NCI-H446 (cell line): ENCODE results near the gene ZNF518A.
"Not testable (repeated sequence)": the region's sequence is repeated elsewhere in the genome, so short reads cannot be mapped to it uniquely, and the experiment has no call there.

ENCODE experiments used
- DNase-seq, 2 experiments: peaks; one replicate each; lab custom pipeline; 2025; lab: John Stamatoyannopoulos, UW

ZNF518A gene

DNA sequence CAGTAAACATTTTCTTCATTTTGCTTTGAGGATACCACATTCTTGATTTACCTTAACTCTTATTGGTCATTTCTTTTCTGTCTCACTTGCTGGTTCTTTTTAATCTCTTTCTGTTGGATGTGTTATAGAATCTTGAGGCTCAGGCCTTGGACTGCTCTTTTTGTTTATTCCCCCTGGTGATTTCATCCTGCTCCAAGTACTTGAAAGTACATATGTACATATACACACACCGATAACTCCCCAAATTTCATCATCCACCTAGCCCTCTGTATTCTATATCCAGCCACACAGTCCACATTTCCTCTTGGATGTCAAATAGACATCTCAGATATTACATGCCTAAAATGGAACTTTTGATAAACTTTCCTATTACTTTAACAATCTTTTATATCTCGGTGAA, 7.5 kb downstream of the ZNF518A start:
- no peak for DNase-seq

DNA sequence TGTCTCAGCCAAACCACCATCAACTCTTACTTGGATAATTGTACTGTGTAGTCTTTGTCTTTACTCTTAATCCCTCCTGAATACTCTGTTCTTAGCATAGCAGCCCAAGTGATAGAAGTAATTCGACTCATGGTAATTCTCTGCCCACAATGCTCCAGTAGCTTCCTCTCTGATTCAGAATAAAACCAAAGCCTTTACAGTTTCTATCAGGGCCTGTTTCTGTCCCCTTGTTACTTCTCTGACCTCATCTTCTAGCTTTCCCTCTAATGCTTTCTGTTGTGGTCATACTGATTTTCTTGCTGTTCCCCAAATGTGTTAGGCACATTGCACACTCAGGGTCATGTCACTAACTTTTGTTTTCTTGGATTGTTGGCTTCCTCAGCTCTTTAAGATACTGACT, 8.0 kb downstream of the ZNF518A start:
- no peak for DNase-seq

DNA sequence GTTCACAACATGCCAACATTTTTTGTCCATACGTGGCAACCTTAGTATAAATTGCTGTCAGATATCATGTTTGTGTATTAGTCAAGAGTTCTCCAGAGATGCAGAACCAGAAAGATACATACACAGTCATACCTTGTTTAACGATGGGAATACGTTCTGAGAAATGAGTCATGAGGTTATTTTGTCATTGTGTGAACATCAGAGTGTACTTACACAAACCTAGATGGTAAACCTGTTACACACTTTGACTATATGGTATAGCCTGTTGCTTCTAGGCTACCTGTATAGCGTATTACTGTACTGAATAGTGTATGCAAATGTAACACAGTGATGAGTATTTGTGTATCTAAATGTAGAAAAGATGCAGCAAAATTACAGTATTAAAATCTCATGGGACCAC, 22.3 kb downstream of the ZNF518A start:
- DNase-seq: no peak

DNA sequence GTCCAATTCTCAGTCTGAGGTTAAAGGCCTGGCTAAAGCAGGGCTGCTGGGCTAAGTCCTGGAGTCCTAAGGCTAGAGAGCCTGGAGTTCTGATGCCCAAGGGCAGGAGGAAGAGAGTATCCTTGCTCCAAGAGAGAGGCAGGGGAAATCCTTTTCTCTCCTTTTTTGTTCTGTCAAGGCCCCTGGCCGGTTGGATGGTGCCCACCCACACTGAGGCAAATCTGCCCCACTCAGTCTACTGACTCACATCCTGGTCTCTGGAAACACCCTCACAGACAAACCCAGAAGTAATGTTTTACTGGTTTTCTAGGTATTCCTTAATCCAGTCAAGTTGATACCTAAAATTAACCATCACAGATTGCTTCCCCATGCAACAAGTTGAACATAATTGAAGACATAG, 23.0 kb downstream of the ZNF518A start:
- no peak for DNase-seq

DNA sequence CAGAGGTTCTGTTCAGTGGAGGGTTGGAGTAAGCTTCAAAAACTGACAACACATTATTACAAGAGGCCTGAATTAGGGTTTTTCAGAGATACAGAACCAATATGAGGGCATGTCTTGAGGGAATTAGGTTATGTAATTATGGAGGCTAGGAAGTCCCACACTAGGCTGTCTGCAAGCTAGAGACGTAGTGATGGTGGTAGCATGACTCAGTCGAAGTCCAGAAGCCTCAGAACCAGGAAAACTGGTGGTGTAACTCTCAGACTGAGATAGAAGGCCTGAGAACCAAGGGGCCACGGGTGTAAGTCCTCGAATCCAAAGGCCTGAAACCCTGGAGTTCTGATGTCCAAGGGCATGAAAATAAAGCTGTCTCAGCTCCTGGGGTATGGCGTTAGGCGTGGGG, 35.6 kb downstream of the ZNF518A start:
- no peak for DNase-seq

DNA sequence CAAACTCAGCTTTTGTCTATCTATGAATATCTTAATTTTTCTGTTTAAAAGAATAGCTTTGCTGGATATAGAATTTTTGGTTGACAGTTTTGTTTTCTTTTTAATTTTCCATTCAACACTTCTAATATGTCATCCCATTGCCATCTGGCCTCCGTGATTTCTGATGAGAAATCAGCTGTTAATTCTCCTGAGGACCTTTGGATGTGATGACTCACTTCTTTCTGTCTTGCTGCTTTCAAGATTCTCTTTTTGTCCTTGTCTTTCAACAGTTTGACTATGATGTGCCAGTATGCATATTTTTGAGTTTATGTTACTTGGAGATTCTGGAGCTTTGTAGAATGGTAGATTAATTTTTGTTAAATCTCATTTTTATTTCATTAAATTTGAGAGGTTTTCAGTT, 38.4 kb downstream of the ZNF518A start:
- DNase-seq: no peak

DNA sequence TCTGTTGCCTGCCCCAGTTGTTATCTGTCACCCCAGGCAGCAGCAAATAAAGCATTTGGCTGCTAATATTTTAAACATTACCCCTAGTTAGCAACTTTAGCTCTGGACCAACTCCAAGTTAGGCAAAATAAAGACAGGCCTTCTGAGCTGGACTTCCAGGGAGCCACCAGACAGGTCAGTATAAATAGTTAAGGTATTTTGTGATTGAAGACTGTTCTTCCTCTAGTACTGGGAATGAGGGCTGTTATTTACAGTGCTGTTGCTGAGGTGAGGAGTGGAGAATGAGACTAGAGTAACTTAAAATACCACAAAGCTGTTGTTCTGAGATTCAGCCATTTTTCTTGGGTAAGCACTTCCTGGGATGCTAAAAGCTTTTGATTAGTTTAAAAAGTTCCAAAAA, 40.1 kb downstream of the ZNF518A start:
- DNase-seq: no peak

DNA sequence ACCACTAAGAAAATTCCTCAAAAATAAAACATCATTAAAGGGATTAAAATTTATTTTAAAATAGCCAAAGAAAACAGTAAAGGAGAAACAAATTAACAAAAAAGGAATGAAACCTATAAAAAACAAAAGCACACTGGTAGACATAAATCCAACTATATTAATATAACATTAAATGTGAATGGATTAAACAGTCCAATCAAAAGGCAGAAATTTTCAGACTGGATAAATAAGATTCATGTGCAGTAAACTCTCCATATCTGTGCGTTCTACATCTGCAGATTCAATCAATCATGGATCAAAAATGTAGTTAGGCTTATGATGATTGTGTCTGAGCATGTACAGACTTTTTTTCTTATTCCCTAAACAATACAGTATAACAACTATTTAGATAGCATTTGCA, 42.6 kb downstream of the ZNF518A start:
- DNase-seq: no peak

DNA sequence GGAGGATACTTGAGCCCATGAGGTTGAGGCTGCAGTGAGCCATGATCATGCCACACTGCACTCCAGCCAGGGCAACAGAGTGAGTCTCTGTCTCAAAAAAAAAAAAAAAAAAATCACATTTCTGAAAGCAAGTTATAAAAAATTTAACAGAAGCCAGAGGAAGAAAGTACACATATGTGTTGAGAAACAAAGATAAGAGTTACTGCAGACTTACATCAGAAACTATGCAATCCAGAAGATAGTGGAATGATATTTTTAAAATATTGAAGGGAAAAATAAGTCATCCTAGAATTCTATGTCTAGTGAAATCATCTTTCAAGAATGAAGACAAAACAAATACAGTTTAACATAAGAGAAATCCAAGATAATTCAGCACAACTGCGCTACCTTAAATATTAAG, 46.9 kb downstream of the ZNF518A start:
- DNase-seq: no peak

DNA sequence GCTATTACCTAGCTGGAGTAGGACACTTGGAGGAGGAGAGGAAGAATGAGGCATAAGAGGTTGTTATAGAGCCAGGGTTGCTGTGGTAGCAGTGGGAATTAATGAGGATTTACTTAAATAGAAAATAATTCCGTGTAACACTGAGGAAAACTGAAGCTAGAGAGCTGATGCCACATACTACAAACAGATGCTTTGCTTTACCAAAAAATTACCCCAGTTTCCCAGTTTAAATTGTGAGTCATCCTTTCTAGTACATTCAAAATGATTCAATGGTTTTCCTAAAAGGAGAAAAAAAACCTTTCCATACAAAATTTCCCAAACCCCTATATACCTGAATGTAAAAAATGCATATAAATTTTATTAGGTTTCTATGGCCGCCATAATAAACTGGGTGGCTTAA, 58.3 kb downstream of the ZNF518A start:
- DNase-seq: no peak

DNA sequence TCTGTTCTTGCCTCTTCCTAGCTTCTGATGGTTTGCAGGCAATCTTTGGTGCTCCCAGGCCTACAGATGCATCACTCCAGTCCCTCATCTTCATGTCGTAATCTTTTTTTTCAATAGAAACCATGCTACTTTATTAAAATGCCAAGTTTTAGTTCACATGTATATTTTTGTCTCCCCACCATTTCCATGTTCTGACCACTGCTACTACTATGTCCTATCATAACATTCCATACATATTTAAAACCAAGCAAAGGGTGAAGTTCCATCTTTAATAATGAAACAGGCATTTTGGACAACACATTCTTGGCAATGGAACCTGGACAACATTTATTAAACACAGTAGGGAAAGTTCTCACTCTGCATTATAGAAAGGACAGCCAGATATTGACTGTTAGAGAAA, 58.8 kb downstream of the ZNF518A start:
- no peak for DNase-seq

DNA sequence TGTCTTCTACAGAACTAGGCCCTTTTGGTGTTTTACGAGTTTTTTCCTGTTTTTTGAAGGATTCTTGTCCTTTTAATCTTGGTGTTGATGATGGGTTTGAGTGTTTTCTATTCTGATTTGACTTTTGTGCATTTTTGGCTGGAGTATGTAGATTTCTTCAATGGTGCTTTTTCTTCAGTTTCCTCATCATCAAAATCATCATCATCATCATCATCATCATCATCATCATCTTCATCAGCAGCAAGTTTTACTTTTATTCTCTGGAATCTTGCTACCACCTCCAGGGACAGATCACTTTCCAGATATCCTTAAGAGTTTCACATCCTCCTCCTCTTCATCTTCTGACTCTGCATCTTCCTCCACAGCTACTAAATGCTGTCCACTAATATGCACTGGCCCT, 59.4 kb downstream of the ZNF518A start:
- not testable (repeated sequence) for DNase-seq

DNA sequence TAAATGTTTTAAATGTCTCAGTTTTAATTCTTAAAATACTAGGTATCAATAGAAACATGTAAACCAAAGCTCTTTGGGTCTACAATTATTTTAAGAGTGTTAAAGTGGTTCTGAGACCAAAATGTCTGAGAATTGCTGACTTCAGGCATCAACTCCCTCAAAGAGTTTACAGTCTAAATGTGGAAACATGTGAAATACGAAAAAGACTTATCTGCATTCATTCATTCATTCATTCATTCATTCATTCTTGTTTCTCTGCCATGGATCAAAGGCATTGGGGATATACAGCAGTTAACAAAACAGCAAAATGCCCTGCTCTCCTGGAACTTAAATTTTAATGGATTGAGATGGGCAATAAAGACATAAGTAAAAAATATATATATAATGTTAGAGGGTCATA, 71.4 kb downstream of the ZNF518A start:
- no peak for DNase-seq

DNA sequence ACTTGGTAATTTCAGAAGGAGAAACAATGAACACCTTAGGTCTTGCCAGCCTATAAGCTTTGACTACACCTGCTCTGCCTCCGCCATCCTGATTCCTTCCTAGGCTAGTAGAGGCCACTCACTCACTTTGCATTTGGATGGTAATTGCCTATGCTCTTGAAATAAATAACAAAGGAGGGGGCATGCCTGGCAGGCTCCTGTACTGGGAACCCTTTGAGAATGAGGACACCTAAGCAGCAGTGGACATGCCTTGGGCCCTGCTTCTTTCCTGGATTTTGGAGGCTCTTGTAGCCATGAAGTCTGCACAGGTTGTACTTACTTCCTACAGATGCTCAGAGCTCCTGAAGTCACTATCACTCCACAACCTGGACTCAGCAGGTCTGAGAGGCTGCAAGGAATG, 75.5 kb downstream of the ZNF518A start:
- DNase-seq: no peak

DNA sequence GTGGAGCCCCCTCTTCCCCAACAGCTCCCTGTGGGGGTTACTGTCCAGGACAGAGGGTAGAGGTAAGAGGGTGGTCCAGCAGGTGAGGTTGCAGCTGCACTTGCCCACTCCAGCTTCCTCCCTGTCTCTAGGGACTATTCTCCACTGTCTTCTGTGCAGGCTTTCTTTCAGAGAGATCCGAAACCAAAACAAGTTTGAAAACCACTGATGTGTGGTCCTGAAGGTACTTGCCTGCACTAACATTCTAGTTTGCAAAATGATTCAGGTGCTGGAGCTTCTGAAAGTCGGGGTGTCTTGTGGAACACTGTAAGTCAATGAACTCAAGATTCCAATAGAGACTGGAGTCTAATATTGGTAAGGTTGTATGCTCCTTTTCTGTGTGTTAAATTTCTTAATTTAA, 78.2 kb downstream of the ZNF518A start:
- no peak for DNase-seq

DNA sequence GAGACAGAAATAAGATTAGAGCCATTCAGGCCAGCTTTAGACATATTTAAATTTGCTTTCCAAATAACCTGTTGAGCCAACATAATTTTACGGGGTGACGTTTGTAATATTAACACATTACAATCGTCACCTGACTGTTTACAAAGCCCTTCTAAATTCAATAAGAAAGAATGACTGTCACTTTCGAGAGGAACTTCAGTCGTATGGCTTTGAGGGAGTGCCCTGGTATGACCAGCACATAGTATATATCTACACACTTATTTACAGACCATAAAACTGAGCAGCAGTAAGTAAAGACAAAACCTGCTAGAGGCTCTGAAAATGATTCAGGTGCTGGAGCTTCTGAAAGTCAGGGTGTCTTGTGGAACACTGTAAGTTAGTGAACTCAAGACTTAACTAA, 78.8 kb downstream of the ZNF518A start:
- DNase-seq: no peak

DNA sequence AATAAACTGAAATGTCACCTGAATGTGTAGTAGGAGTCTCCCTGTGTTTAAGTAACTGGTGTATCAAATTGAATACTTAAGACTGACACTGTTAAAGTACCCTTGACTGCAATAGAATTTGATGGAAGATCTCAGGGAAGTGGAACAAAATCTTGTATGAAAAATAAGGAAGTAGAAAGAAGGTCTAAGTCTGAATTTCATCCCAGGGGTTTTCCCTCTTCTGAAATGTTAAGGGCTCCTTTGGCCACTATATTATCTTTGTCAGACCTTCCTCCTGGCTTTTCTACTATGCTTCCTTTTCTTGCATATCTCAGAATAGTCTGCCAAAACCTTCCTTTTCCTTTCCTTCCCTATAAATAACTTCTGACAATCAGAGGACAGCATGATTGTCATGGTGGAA, 81.7 kb downstream of the ZNF518A start:
- DNase-seq: no peak

DNA sequence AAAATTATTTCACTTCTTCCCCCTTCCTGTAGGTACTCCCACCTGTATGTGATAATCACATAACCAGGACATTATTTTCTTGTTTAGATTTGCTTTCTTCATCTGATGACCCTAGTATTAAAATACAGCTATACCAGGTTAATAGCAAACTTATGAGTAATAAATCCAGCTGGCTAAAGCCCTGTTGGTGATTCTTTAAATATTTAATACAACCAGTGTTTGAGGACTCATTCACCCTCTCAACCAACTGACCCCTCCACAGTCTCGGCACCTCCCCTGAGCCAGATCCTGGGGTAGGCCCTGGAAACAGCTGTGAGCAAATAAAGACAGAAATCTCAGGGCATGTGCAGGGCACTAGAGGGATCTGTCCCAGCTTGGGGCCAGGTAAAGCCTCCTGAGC, 82.8 kb downstream of the ZNF518A start:
- no peak for DNase-seq
